HG03025 (cell line): Measurements from ENCODE around the gene EXOC6B.
"Not testable (repeated sequence)": the region's sequence is repeated elsewhere in the genome, so short reads cannot be mapped to it uniquely, and the experiment has no call there.

ENCODE experiments used
- ATAC-seq: cut with Tn5 transposase; IDR thresholded peaks from one replicate; pipeline ENCODE4 v1.9.1; 2021; ENCODE audit warnings: mild to moderate bottlenecking, moderate library complexity; ENCODE audit not compliant: unreplicated experiment, low FRiP score

Gene EXOC6B

GRCh38 chr2:72694715-72695496 is 130.9 kb downstream of the EXOC6B start:
- no peak for ATAC-seq

- no peak for ATAC-seq
These were observed 136.1 kb downstream of the EXOC6B start for GRCh38 chr2:72689579-72690195.

GRCh38 chr2:72685638-72686213 is 140.1 kb downstream of the EXOC6B start:
- ATAC-seq = no peak

- ATAC-seq = no peak
These were observed 143.8 kb downstream of the EXOC6B start for GRCh38 chr2:72682061-72682460.

GRCh38 chr2:72681016-72681995 is 144.5 kb downstream of the EXOC6B start:
- no peak for ATAC-seq

GRCh38 chr2:72678024-72678423 is 147.8 kb downstream of the EXOC6B start:
- ATAC-seq = peak; percentile 63

GRCh38 chr2:72676341-72677025 is 149.3 kb downstream of the EXOC6B start:
- no peak for ATAC-seq

- ATAC-seq = no peak
These were observed 150.6 kb downstream of the EXOC6B start for GRCh38 chr2:72674982-72675915.

GRCh38 chr2:72673279-72673678 is 152.6 kb downstream of the EXOC6B start:
- no peak for ATAC-seq

- ATAC-seq = no peak
These were observed 156.7 kb downstream of the EXOC6B start for GRCh38 chr2:72669121-72669520.

- no peak for ATAC-seq
These were observed 157.2 kb downstream of the EXOC6B start for GRCh38 chr2:72668647-72669046.

GRCh38 chr2:72665448-72665847 is 160.4 kb downstream of the EXOC6B start:
- ATAC-seq = no peak

GRCh38 chr2:72661985-72662384 is 163.8 kb downstream of the EXOC6B start:
- ATAC-seq = no peak

- ATAC-seq = no peak
These were observed 176.0 kb downstream of the EXOC6B start for GRCh38 chr2:72649810-72650209.

- ATAC-seq = not testable (repeated sequence)
These were observed 184.6 kb downstream of the EXOC6B start for GRCh38 chr2:72641221-72641620.

- ATAC-seq = no peak
These were observed 187.1 kb downstream of the EXOC6B start for GRCh38 chr2:72638600-72639211.

GRCh38 chr2:72636210-72636609 is 189.6 kb downstream of the EXOC6B start:
- no peak for ATAC-seq

GRCh38 chr2:72630767-72631166 is 195.1 kb downstream of the EXOC6B start:
- no peak for ATAC-seq

GRCh38 chr2:72629062-72629461 is 196.8 kb downstream of the EXOC6B start:
- no peak for ATAC-seq
